Activated CD4-positive, CD25-positive, alpha-beta regulatory T cell (primary cell): ENCODE measurements around the gene CCNDBP1.
"Not testable (repeated sequence)": the region's sequence is repeated elsewhere in the genome, so short reads cannot be mapped to it uniquely, and the experiment has no call there.

Source experiments
- DNase-seq, 4 experiments: peaks; one replicate each; lab custom pipeline; 2025; lab: John Stamatoyannopoulos, UW

The CCNDBP1 gene

DNA sequence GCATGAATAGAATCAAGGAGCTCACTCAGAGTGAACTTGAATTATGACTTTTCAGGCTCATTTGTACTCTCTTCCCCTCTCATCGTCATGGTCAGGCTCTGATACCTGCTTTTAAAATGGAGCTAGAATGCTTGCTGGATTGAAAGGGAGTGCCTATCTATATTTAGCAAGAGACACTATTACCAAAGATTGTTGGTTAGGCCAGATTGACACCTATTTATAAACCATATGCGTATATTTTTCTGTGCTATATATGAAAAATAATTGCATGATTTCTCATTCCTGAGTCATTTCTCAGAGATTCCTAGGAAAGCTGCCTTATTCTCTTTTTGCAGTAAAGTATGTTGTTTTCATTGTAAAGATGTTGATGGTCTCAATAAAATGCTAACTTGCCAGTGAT is 9.6 kb downstream of the CCNDBP1 start:
- DNase-seq: no peak

DNA sequence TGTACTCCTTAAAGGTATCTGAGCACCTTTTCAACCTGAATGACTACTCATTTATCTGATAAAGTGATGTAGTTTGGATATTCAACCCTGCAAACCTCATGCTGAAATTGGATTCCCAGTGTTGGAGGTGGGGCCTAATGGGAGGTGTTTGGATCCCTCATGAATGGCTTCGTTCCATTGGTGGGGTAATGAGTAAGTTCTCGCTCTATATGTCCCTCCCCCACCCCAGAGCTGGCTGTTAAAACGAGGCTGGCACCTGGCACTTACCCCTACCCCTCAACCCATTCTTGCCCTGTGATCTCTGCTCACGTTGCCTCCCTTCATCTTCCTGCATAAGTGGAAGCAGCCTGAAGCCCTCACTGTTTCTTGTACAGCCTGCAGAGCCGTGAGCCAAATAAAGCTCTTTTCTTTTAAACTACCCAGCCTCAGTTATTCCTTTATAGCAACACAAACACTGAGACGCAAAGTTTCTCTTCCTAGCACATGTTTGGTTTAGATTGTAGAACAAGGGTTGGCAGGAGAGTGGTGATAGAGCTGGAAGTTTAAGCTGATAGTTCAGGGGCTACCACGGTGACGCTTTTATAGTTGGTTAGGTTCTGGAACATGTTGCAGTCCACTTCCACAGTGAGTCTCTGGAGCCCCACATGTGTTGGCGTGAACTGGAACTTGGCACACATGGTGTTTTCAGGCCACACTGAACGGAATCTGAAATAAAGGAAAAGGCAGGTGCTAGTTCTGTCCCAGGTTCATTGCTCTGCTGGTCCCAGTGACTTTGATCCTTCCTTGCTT is 11.8 kb downstream of the CCNDBP1 start:
- DNase-seq: no peak

DNA sequence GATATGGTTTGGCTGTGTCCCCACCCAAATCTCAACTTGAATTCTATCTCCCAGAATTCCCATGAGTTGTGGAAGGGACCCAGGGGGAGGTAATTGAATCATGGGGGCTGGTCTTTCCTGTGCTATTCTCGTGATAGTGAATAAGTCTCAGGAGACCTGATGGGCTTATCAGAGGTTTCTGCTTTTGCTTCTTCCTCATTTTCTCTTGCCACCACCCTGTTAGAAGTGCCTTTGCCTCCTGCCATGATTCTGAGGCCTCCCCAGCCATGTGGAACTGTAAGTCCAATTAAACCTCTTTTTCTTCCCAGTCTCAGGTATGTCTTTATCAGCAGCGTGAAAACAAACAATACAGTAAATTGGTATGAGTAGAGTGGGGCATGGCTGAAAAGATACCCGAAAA is 12.6 kb downstream of the CCNDBP1 start:
- DNase-seq: not testable (repeated sequence)

DNA sequence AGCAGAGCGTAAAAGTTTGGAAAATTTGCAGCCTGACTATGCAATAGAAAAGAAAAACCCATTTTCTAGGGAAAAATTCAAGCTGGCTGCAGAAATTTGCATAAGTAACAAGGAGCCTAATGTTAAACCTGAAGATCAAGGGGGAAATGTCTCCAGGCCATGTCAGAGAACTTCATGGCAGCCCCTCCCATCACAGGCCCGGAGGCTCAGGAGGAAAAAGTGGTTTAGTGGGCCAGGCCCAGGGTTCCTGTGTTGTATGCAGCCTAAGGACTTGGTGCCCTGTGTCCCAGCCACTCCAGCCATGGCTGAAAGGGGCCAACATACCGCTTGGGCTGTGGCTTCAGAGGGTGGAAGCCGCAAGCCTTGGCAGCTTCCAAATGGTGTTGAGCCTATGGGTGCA is 13.4 kb downstream of the CCNDBP1 start:
- not testable (repeated sequence) for DNase-seq

DNA sequence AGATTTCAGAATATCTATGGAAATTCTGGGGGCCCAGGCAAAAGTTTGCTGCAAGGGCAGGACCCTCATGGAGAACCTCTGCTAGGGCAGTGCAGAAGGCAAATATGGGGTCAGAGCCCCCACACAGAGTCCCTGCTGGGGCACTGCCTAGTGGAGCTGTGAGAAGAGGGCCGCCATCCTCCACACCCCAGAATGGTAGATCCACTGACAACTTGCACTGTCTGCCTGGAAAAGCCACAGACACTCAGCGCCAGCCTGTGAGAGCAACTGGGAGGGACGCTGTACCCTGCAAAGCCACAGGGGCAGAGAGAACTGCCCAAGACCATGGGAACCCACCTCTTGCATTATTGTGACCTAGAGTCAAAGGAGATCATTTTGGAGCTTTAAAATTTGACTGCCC is 13.8 kb downstream of the CCNDBP1 start:
- no peak for DNase-seq

DNA sequence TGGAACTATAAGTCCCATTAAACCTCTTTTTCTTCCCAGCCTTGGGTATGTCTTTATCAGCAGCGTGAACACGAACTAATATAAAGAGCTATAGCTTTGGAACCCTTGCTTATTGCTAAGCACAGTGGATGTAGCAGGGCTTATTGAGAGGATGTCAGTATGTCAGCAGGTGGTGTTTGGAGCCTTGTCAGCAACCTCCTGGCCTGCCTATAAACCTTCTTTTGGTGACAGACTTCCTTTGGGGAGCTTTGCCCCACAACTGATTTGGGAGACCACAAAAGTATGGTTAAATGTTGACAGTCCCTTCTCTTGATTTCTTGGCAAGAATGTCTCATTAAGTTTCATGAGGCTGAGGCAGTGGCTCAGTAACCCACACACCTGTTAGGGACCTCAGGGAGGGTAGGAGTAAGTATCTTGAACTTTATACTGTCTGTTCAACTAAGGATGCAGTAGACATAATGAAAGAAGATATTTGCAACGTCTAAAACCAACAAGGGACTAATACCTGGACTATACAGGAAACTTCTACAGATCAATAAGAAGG is 14.8 kb downstream of the CCNDBP1 start:
- no peak for DNase-seq

DNA sequence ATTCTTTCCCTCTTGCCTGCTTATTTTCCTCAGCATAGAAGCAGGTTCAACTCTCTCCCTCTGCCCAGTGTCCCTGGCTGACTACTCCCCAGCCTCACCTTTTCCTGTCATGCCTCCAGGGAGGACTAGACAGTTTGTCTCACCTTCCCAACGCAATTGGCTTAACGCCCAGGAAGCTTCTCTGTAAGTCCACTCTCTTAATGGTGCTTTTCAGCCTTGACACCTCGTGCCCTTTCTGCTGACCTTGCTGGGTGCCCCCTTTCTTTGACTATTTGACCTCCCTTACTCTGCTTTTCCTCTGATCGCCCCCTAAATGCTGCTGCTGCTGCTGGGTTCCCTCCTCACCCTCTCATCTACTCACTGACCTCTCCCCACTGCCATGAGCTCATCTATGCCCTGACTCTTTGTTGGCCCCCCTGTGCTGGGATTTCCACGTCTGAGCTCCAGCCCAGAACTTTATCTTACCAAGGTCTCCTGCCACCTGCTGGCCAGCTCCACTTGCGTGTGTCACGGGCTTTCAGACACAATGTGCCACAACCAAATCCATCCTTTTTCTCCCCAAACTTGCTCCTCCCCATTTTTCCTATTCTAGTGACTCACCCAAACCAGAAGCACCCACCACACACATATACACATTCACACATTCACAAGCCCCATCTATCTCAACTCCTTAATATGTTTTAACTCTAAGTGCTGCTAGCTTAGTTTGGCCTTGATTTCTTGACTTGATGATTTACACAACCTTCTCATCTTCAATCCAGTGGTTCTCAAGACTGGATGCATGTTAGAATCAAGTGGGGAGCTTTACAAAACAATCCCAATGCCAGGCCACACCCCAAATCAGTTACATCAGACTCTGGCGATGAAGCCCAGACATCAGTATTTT is 19.1 kb downstream of the CCNDBP1 start:
- DNase-seq: peak in 1 of 4 experiments; percentile 31

DNA sequence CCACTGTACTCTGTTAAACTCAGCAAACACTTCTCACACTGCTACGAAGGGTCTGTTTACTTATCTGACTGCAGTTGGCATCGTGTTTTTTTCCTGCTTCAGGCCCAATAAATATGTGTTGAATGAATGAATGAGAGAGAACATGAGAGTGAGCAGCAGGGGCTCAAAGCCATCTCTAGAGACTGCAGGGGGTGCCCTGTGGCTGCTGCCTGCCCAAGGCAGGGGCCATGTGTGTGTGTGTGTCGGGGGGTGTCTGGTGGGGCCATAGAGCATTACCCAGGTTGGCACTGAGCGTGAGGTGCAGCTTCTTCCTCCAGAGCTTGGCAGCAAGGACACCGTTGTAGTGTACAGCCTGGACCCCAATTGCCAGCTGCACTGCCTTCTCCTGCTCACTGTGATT is 20.9 kb downstream of the CCNDBP1 start:
- no peak for DNase-seq

DNA sequence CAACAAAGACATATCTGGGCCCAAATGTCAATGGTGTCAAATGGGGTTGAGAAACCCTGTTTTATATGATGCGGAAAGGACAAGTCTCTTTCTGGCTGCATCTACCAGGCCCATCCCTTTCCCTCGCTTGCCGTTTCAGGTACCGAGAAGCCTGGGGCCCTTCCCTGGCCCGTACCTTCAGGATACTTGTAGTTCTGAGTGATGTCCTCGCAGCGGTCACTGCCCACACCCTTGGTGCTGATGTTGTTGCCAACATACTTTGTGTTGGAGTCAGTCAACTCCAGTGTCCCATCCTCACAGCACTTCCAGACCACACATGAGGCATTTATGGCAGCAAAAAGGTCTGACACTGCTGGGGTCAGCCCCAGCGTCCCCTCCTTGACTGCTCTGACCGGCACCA is 21.8 kb downstream of the CCNDBP1 start:
- no peak for DNase-seq

DNA sequence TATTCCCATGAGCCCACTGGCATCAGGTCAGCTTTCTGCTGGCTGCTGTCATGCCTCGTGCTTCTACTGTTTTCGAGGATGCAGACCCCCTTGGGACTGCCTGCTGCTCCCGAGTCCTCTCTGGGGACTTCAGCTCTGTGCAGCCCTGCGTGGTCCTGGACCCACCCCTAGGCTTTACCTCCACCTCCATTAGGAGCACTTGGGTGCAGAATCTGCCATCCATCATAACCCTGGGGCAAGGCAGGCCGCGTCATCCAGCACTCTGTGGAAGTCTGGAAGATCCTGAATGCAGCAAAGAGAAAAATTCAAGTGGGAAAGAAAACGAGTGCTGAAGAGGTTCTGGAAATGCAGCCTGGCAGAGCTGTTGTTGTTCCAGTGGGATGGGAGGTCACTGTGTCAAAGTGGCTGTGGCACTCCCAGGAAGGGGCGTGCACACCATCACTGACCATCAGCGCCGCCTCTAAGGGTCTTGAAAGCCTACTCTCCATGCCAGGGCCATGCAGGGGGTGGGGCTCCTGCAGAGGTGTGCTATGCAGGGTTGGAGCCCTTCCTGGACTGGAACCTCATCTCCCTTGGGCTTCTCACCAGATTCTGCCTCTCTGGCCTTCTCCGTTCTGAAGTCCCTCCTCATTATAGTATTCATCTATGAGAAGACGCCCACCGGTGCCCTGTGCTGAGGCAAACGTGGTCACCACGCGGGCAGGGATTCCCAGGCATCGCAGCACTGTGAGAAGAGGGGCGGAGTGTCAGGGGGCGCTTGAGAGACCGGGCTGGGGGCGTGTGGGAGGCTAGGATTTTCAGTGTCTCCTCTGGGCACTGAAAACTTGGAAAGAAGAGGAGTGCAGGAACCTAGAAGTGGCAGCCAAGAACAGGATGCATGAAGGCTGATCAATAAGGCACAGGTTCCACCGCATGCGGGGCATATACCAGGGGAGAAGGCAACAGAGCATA is 23.1 kb downstream of the CCNDBP1 start:
- DNase-seq: no peak

DNA sequence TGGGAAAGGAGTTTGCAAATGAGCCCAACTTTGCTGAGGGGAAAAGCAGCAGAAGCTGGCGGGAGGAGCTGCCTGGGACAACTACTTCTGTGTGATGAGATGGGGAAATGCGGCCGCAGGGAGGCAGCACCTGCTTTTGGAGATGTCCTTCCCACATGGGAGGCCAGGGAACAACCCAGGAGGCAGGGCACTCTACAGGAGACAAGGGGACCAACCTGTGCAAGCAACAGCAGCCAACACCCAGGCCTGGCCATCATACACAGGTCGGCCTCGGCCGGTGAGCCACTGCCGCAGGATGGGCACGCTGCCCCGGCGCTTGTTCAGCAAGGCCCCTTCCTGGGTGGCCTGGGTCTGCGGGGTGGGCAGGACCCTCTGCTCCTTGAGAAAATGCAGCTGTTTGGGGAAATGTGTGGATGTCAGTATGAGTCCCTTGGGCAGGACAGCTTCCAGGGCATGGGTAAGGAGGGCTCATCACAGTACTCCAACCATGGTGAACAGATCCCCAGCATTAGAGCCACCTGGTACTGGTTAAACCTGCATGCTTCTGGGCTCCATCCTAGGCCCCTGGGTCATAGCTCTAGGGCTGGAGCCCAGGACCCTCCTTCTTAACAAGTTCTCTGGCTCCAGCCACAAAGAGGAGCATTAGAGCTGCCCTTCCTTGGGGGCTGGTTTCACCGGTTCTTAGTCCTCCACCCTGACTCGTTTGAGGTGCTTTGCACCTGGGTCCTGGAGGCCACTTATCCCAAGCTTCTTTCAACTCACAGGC is 24.0 kb downstream of the CCNDBP1 start:
- no peak for DNase-seq

DNA sequence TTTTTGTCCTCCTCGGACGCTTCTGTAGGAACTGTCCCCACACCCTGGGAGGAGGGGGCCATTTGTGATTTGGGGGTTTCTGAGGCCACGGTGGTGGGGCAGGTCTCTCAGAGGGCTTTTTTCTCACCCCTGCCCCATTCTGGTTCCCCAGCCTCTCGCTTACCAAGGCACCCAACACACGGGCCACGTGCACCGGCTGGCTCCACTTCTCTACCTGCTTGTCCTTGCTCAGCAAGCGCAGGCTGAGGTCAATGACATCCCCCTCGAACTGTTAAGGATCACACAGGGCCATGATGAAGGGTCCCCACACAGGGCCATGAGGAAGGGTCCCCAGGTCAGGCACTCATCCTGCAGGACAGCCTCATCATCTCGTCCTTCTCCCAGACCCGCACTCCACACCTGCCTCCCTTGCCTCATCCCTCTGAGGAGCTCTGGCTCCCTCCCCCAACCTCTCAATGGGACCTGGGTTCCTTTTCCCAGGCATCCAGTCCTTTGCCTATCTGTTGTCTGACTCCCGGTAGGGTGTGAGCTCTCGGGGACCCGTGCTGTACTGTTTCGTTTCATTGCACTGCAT is 25.1 kb downstream of the CCNDBP1 start:
- no peak for DNase-seq

DNA sequence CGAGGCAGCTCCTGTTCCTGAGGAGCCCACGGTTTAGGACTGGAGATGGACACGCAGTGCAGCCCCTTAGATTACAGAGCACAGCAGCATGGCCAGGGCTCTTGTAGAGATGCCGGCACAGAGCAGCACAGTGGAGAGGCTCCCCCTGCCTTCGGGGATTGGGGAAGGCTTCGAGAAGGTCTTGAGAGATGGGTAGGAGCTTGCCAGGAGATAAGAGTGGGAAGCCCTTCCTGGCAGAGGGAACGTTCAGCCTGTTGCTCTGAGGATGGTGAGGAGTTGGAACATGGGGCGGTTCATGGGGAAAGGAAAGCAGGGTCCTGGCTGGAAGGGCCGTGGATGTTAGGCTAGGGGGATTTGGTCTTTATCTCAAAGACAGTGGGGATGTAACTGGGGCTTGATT is 25.6 kb downstream of the CCNDBP1 start:
- no peak for DNase-seq

DNA sequence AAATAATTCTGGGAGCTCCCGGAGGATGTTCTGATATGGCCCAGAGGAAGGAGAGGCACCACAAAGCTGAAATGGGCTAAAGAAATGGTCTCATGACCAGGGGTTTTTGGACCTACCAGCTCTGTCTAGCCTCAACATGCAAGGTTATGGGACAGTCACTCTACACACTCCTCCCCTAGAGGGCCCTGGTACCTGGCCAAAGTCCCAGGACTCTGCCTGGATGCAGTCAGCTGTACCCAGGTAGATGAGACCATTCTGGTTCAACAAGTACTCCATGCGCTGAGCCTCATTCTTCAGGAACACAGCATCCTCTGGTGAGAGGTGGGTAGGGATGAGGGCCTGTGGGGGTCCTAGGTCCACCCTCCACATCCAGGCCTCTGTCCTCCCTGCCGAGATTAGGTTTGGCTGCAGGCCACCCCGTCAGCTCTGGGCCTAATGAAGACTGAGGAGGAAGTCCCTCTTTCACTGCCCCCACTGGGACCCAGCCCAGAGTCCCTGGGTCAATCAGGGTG is 26.1 kb downstream of the CCNDBP1 start:
- DNase-seq: no peak

DNA sequence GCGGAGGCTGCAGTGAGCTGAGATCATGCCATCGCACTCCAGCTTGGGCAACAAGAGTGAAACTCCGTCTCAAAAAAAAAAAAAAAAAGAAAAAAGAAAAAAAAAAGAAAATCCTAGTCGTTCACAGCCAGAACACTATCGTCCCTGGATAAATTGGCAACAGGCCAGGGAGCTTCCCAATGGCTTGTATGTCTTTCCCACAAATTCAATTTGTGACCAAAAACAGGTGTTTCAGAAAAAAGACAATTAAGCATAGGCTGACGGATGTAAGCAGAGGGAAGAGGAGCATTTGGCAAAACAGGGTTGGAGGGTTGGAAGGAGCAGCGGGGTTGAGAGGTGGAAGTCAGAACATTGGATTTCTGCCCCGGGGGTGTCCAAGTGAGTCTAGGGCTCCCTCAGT is 27.1 kb downstream of the CCNDBP1 start:
- DNase-seq: no peak

DNA sequence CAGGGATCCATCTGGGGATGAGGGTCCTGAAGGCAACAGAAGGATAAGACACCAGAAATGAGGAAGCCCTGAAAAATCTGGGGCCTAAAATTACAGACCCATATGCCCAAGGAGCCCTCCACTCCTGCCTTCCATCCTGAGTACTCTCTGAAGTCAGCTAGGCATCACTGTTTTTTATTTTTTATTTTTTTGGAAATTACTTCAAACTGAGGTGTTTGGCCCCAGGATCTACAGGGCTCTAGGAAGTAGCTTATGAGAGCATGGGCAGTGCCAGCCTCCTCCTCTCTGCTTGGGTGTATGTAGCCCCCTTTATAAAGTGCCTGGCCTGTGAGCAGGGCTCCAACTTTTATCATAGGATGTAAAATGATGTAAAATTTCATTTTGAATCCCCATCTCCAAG is 27.7 kb downstream of the CCNDBP1 start:
- DNase-seq: no peak

DNA sequence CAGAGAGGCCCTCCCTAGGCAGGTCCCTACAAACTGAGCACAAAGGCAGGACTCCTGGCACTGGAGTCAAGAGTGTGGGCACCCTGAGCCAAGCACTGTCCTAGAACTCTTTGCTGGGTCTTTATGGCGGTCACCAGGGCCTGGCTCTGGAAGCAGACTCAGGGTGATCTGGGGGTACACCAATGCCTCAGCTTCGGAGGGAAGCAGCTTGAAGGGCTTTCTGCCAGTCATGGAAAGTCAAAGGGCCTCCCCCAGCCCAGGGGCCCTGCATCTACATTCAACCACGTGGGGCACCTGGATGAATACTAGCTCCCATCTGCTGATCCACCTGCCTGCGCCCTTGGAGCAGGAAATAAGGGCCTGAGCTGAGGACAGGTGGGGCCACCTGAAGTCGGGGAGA is 28.3 kb downstream of the CCNDBP1 start:
- DNase-seq: no peak

DNA sequence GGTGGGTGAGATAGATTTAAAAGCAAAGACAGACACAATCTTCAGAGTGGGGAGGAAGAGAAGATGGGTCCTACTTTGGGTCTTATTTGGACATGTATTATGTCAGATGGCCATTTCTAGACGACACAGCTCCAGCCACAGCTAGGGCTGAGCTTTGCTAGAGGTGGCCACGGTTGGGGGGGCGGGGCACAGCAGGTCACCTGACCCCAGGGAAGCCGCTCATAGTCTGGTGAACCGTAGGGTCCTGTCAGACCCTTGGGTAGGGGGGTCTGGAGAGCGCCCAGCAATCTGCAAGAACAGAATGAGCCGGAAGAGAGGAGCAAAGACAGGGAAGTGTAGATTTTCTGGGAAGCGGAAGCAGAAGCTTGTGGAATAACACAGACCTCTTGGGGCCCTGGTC is 29.0 kb downstream of the CCNDBP1 start:
- no peak for DNase-seq

DNA sequence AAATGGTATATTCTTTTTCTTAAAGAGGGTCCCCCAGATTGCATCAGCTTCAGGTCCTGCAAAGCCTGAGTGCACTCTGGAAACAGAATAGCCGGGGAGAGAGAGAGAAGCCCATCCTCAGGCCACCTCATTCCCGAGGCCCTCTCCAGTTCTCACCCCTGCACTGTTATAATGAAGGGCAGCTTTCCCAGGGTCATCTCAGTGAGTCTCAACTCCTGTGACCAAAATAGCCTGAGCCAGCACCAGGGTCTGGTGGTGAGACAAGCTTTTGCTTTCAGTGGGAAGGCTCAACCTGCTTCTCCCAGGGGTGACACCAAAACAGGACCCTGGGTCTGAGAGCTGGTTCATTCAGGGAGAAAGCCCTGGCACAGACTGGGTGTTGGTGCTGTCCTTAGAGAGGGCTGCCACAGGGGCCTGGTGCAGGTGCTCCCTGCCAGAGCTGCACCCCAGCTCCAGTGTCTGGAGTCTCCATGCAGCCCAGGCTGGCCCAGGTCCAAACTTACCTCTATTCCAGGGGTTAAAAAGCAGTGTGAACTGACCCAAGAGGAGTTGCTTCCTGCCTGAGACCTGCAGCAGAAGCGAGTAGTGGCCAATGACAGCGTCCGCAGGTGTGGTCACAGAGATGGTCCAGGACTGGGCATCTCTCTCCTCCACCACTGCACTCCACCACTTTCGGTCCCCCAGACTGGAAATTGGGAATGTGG is 29.5 kb downstream of the CCNDBP1 start:
- DNase-seq: no peak

DNA sequence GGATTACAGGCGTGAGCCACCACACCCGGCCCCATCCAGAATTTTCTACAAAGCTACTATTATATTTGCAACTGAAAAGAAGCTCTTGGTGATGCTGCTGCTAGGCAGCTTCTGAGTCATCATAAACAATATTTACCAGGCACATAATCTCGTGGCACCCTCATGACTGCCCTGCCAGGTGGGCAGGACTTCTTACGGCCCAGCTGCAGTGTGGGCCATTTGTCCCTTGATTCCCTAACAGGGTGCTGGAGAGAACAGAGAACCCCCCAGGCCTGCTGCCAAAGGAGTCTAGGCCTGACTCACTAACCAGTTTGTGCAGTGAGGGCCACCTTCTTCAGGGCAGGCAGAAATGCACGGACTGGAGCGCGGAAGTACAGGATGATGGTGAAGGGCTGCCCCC is 30.8 kb downstream of the CCNDBP1 start:
- DNase-seq: no peak
